Measurements from ENCODE around the gene HSPA1A.

The HSPA1A gene

GRCh38 chr6:31815025-31815838 is at the start of gene HSPA1A, which contains the start of gene HSPA1L:
Gene HSPA1A, plus strand, starts transcription at chr6:31815543. Its CDS starts 214 bp downstream, at chr6:31815757.
Gene HSPA1L, minus strand, starts transcription at chr6:31815283. Its CDS starts 3,311 bp downstream, at chr6:31811972.
- DNase-seq (ENCODE audit: low read depth in 2 of 2): peak; percentile 52 to 61

- DNase-seq (ENCODE audit: low read depth in 2 of 2): no peak
Observed at GRCh38 chr6:31765559-31765909, 49.8 kb upstream of the HSPA1A start.

GRCh38 chr6:31765910-31766794 is 49.2 kb upstream of the HSPA1A start:
- no peak for DNase-seq (ENCODE audit: low read depth in 2 of 2)

- DNase-seq (ENCODE audit: low read depth in 2 of 2): no peak
Observed at GRCh38 chr6:31767096-31767645, 48.2 kb upstream of the HSPA1A start.

GRCh38 chr6:31768363-31769257 is 46.7 kb upstream of the HSPA1A start:
- no peak for DNase-seq (ENCODE audit: low read depth in 2 of 2)

- DNase-seq (ENCODE audit: low read depth in 2 of 2): peak; percentile 65 to 74
Observed at GRCh38 chr6:31769684-31770371, 45.5 kb upstream of the HSPA1A start.

GRCh38 chr6:31770860-31771259 is 44.5 kb upstream of the HSPA1A start:
- DNase-seq (ENCODE audit: low read depth in 2 of 2): no peak

GRCh38 chr6:31771992-31772358 is 43.4 kb upstream of the HSPA1A start:
- DNase-seq (ENCODE audit: low read depth in 2 of 2): no peak

- DNase-seq (ENCODE audit: low read depth in 2 of 2): no peak
Observed at GRCh38 chr6:31775184-31775583, 40.2 kb upstream of the HSPA1A start.

- no peak for DNase-seq (ENCODE audit: low read depth in 2 of 2)
Observed at GRCh38 chr6:31775633-31776484, 39.5 kb upstream of the HSPA1A start.

GRCh38 chr6:31776485-31776988 is 38.8 kb upstream of the HSPA1A start:
- no peak for DNase-seq (ENCODE audit: low read depth in 2 of 2)

GRCh38 chr6:31776989-31777666 is 38.2 kb upstream of the HSPA1A start, which contains the start of gene VWA7:
Gene VWA7, minus strand, starts transcription at chr6:31777328. Its CDS starts 549 bp downstream, at chr6:31776779.
- peak; percentile 77 to 84 for DNase-seq (ENCODE audit: low read depth in 2 of 2)

- no peak for DNase-seq (ENCODE audit: low read depth in 2 of 2)
Observed at GRCh38 chr6:31777667-31778050, 37.7 kb upstream of the HSPA1A start.

GRCh38 chr6:31778193-31778592 is 37.1 kb upstream of the HSPA1A start:
- DNase-seq (ENCODE audit: low read depth in 2 of 2): no peak

- no peak for DNase-seq (ENCODE audit: low read depth in 2 of 2)
Observed at GRCh38 chr6:31778999-31779885, 36.1 kb upstream of the HSPA1A start.

GRCh38 chr6:31779908-31780307 is 35.4 kb upstream of the HSPA1A start:
- DNase-seq (ENCODE audit: low read depth in 2 of 2): no peak

GRCh38 chr6:31780507-31781243 is 34.7 kb upstream of the HSPA1A start:
- no peak for DNase-seq (ENCODE audit: low read depth in 2 of 2)

Measured in stimulated activated CD8-positive, alpha-beta memory T cell treated with anti-CD3 and anti-CD28 coated beads, Interleukin-15, amount 100 ng/mL, for 48 hours (primary cell).